Measurements from ENCODE around the gene NOXO1. TPM values are rescaled to one million over a fixed set of nuclear protein-coding genes. Genes with fewer than 3 reads are reported as not detected.

The NOXO1 gene
- total and polyA plus RNA-seq, 10 of the 15 experiments (the other 5 are each of a cell fraction or from before 2014, with no cell fraction given) = 0.09 to 0.76 (median 0.26) TPM; not detected in 4

GRCh38 chr16:1964506-1965395 is 16.5 kb downstream of the NOXO1 start, which contains the start of gene RPS2 (continued):
- TF ChIP-seq BCL3 (IDR thresholded peaks at IDR 0.05; ENCODE audit: borderline replicate concordance, insufficient read depth, low read depth, low read length, poor library complexity, severe bottlenecking) (peak; percentile 80), ZZZ3 (IDR thresholded peaks at IDR 0.05; ENCODE audit: control insufficient read depth, insufficient read length, low read depth) (no peak), IKZF1 (conservative IDR thresholded peaks at IDR 0.05) (peak; percentile 82), E2F4 (IDR thresholded peaks at IDR 0.05; ENCODE audit: low read depth, low read length) (peak; percentile 40; the same call in 1 of the 2 replicates), YY1 (IDR thresholded peaks at IDR 0.05; ENCODE audit: low read depth, low read length) (peak; percentile 81), BHLHE40 (IDR thresholded peaks at IDR 0.05; ENCODE audit: borderline replicate concordance in 1 of 2, low read depth in 2 of 2, low read length in 1 of 2) (peak; percentile 69 to 92; a peak in 3 of 4 replicates), LARP7 (IDR thresholded peaks at IDR 0.05) (peak; percentile 93), BCL11A (IDR thresholded peaks at IDR 0.05; ENCODE audit: low read depth, low read length) (0 out of 2 replicates have a peak, but pooled peaks have one; percentile 15), IRF4 (IDR thresholded peaks at IDR 0.05; ENCODE audit: low read depth, low read length) (peak; percentile 63), RAD51 (IDR thresholded peaks at IDR 0.05) (no peak), USF1 (IDR thresholded peaks at IDR 0.05; ENCODE audit: borderline replicate concordance, extremely low read length, insufficient read depth, low read depth, low read length) (no peak), ASH2L (IDR thresholded peaks at IDR 0.05; ENCODE audit: borderline replicate concordance, low read depth) (0 out of 2 replicates have a peak, but pooled peaks have one; percentile 79), ZBTB33 (IDR thresholded peaks at IDR 0.05) (0 out of 2 replicates have a peak, but pooled peaks have one; percentile 42), TCF7 (IDR thresholded peaks at IDR 0.05; ENCODE audit: borderline replicate concordance) (peak; percentile 48; the same call in 1 of the 2 replicates), IRF3 (IDR thresholded peaks at IDR 0.05) (peak; percentile 68), E4F1 (IDR thresholded peaks at IDR 0.05; ENCODE audit: borderline replicate concordance, partially characterized antibody) (no peak), PKNOX1 (IDR thresholded peaks at IDR 0.05) (peak; percentile 63)

Data from GM12878 (cell line).